NB4 (cell line): Measurements from ENCODE around the gene RYR2.
A peak's percentile ranks its signal among the peaks of the same experiment; 100 is the strongest.

Experiments
- CTCF ChIP-seq: IDR thresholded peaks from one replicate; pipeline ENCODE4 v1.5.1; 2012; ENCODE audit warnings: low read depth, low read length
- MAX ChIP-seq: IDR thresholded peaks from 2 replicates; pipeline ENCODE4 v1.6.1; 2011; ENCODE audit warnings: low read depth, low read length
- POLR2A ChIP-seq: IDR thresholded peaks from 2 replicates; pipeline ENCODE4 v1.6.1; 2011; ENCODE audit warnings: mild to moderate bottlenecking; ENCODE audit not compliant: insufficient read length; ENCODE audit errors: extremely low read depth

DNA sequence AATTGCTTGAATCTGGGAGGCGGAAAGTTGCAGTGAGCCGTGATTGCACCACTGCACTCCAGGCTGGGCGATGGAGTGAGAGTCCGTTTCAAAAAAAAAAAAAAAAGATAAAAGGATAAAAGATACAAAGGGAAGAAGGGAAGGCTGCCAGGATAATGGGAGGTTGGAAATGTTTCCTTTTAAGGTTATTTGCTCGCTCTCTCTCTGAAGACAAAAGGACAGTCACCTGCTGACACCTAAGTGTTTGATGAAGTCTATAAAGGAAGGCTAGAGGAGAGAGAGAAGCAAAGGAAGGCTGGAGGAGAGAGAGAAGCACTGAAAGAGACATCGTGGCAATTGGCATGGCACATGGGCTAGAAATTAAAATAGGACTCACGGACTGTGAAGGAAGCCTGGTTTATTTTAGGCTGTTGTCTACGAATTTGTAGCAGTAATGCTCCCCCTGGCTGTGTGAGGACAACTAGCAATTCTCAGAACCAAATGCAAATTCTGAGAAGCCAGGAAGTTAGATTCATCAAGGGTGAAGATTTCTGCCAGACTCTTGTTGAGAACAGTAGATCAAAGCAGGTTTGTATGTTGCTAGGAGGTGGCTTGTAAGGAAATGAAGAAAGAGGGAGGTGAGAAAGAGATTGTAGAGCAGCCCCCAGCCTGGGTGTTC, 694.5 kb downstream of the RYR2 start:
- TF ChIP-seq MAX (no peak), CTCF (peak; percentile 13), POLR2A (no peak)
